HG03097 (cell line): ENCODE measurements around the gene MYT1.
"Not testable (repeated sequence)": the region's sequence is repeated elsewhere in the genome, so short reads cannot be mapped to it uniquely, and the experiment has no call there.

ENCODE experiments used
- ATAC-seq: cut with Tn5 transposase; IDR thresholded peaks from one replicate; pipeline ENCODE4 v1.9.1; 2021; ENCODE audit not compliant: unreplicated experiment, low FRiP score

The MYT1 gene

GRCh38 chr20:64164123-64164836 lies at the start of gene MYT1:
MYT1 (plus strand) TSS chr20:64164452; CDS start chr20:64198862, 34,410 bp downstream.
- no peak for ATAC-seq

DNA sequence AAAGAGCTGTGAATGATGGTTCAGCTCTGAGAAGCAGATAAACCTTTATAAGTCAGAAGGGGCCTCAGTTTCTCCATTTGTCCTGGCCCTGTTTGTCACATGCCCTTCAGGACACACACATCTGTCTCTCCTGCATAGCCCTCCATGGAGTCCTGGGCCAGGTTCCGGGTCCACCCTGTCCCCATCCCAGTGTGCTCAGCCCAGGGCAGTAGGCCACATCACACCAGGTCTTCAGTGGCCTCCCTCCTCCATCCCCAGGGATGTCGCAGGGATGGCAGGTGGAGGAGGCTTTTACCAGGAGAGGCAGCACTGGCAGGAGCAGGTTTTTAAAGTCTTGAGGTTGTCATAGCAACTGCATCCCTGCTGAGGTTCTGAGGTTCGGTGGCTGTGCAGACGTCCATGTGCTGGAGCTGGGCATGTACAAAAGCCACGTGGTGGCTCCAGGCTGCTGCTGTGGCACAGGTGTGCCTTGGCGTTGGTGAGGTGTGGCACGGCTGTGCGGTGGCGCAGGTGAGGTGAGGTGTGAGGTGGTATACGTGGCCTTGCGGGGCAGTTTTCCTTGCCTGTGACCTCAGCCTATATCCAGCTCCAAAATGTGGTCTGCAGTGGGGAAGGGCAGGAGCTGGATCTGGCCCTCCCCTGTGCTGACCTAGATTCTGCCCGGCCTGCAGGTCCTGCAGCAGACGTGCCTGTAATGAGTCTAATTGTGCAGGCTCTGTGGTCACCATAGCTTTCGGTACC lies 48.9 kb upstream of the MYT1 start:
- ATAC-seq: no peak

DNA sequence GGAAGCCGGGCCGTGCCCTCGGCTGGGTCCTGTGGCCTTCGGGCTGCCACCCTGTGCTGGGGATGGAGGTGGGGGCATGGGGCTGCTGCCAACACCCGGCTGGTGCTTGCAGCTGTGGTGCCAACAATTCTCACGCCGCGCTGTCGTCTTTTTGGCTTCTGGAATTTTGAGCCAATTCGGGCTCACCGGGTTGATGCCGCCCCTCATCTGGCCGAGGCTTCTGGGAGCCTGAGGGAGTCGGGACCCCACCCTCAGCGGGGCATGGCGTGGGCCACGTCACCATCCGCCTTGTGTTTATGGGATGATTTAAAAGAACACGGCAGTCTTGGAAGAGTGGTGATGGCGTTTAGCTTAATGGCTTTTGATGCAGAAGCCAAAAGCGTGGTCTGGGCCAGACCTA lies 48.2 kb upstream of the MYT1 start:
- ATAC-seq: no peak

DNA sequence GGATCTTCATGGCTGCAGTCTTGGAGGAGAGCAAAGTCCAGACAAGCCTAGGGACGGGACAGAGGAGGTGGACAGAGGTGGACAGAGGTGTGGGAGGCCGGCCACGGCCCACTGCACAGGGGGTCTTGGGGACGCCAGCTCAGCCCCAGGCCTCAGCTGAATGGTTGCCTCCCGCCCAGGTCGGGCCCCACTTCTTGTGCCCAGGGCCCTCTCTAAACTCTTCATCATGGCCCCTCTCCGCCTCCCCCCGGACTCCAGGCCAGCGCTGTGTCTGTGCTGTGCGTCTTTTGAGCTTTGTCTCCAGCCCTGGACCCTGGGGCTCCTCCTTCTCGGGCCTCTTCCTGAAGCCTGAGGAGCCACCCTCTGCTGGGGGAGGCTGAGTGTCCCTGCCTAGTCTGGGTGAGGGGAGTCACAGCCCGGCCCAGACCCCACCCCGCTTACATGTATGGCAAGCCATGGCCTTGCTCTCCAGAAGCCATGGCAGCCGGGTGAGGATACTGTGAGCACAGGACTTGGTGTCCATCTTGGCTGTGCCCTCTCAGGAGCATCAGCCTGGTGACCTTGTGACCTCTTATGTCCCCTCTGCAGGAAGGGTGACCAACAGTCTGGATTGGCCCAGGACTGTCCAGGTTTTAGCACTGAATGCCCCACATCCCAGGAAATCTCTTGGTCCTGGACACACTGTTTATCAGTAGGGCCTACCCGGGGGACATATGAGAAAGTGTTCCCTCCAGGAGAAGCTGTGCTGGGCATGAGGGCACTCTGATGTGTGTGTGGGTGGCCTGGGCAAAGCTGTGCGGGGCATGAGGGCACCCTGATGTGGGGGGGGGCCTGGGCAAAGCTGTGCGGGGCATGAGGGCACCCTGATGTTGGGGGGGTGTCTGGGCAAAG lies 47.5 kb upstream of the MYT1 start:
- no peak for ATAC-seq

DNA sequence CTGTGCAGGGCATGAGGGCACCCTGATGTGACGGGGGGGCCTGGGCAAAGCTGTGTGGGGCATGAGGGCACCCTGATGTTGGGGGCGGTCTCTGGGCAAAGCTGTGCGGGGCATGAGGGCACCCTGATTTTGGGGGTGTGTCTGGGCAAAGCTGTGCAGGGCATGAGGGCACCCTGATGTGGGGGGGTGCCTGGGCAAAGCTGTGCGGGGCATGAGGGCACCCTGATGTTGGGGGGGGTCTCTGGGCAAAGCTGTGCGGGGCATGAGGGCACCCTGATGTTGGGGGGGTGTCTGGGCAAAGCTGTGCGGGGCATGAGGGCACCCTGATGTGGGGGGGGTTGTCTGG lies 46.8 kb upstream of the MYT1 start:
- ATAC-seq: not testable (repeated sequence)

- ATAC-seq: no peak
Observed at GRCh38 chr20:64119301-64119680, 45.0 kb upstream of the MYT1 start.

- no peak for ATAC-seq
Observed at GRCh38 chr20:64119681-64120341, 44.4 kb upstream of the MYT1 start.

DNA sequence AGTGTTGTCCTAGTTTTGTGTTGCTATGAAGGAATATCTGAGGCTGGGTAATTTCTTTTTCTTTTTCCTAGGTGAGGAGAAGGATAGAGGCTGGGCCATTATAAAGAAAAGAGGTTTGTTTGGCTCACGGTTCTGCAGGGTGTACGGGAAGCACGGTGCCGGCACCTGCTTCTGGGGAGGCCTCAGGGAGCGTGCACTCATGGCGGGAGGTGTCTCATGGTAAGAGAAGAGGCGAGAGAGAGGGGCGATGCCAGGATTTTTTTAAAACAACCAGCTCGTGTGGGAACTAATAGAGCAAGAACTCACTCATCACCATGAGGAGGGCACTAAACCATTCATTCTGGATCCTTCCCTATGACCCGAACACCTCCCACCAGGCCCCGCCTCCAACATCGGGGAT lies 42.7 kb upstream of the MYT1 start:
- ATAC-seq: no peak

GRCh38 chr20:64122927-64123326 lies 41.3 kb upstream of the MYT1 start:
- not testable (repeated sequence) for ATAC-seq

DNA sequence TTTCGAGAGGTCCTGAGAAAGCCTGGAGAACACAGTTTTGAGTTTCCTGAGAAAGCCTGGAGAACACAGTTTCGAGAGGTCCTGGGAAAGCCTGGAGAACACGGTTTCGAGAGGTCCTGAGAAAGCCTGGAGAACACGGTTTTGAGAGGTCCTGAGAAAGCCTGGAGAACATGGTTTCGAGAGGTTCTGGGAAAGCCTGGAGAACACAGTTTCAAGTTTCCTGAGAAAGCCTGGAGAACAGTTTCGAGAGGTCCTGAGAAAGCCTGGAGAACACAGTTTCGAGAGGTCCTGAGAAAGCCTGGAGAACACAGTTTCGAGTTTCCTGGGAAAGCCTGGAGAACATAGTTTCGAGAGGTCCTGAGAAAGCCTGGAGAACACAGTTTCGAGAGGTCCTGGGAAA lies 40.7 kb upstream of the MYT1 start:
- not testable (repeated sequence) for ATAC-seq

DNA sequence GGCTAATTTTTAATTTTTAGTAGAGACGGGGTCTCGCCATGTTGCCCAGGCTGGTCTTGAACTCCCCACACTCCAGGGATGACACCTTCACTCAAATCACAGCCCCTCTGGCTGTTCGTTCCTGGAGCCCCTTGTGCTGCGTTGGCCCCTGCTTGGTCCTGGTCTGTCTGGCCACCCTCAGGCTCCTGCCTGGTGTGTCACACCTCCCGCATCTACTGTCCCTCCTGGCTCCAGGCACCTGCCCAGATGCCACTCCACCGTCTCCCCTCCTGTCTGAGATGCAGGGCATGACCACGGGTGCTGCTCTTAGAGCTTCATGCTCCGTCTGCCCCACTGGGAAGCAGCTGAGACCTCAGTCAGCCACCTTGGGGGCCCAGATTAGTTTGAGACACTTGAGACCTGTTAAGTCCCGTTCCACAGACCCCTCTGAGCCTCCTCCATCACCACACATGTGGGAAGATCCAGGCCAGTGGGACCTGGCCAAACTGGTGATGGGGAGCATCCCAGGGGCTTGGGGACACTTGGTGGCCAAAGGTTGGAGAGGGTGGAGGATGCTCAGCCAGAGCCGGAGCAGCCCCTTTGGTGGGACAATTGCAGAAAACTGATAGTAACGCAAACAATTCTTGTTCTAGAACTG lies 35.0 kb upstream of the MYT1 start:
- no peak for ATAC-seq

- ATAC-seq: no peak
Observed at GRCh38 chr20:64130271-64130670, 34.0 kb upstream of the MYT1 start.

GRCh38 chr20:64130876-64131275 lies 33.4 kb upstream of the MYT1 start:
- no peak for ATAC-seq

GRCh38 chr20:64131406-64131805 lies 32.8 kb upstream of the MYT1 start:
- no peak for ATAC-seq

- ATAC-seq: no peak
Observed at GRCh38 chr20:64133951-64134407, 30.3 kb upstream of the MYT1 start.

- ATAC-seq: not testable (repeated sequence)
Observed at GRCh38 chr20:64134744-64135143, 29.5 kb upstream of the MYT1 start.

- no peak for ATAC-seq
Observed at GRCh38 chr20:64136004-64136710, 28.1 kb upstream of the MYT1 start.

DNA sequence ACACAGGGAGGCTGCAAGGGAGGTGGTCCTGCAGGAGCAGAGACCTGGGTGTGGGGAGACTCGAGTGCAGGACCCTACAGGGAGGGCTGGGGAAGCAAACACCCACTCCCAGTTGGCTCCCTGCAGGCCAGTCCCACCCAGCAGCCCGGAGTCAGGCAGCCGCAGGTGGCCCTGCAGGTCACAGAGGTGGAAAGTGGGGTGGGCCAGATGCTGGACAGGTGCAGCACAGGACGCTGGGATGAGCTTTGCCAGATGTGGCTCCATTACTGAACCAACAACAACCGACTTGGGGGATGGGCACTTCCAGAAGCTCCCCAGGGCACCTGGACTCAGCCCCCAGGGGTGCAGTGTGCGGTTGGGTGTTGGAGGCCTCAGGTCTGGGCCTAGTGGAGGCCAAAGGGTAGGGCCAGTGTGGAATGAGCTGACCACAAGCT lies 26.6 kb upstream of the MYT1 start:
- ATAC-seq: no peak

DNA sequence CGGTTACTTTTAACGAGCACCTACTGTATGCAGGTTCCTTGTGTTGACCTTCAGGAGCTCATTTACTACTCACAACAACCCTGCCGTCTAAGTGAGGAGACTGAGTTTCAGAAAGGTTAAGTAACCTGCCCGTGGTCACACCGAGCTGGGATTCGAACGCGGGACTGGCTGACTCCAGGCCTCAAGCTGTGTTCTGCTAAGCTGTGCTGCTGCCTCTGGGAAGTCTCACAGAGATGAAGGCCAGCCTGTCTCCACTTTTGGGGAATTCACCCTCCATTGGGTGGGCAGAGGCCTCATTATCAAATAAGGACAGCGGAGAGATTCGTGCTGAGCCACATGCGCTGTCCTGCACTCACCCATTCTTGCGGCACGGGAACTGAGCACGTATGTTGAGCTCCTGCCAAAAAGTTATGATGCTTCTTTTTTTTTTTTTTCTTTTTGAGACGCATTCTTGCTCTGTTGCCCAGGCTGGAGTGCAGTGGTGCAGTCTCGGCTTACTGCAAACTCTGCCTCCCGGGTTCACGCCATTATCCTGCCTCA lies 25.9 kb upstream of the MYT1 start:
- no peak for ATAC-seq
